Muscle of arm (tissue), 12 donors: ENCODE results near the gene CCDC77. TPM values are rescaled to one million over a fixed set of nuclear protein-coding genes. Genes with fewer than 3 reads are reported as not detected.

ENCODE experiments used
- DNase-seq: peaks from one replicate; pipeline ENCODE4 v3.0.0-alpha.2; 2013
- polyA plus RNA-seq, 12 donors: library from polyadenylated mRNA; unstranded; fragments of 120-200 nt; gene quantifications; one replicate each; pipeline ENCODE4 v1.2.1, GENCODE V29; 2013; ENCODE audit not compliant: insufficient read length in 12 of 12

CCDC77 gene
- polyA plus RNA-seq, 12 donors, result 6.5 to 24.8 (median 9.9) TPM; not detected in 1

GRCh38 chr12:479161-479560 is 77.7 kb downstream of the CCDC77 start:
- DNase-seq, result no peak

GRCh38 chr12:480831-481816 is 79.7 kb downstream of the CCDC77 start:
- DNase-seq, result peak; percentile 52

GRCh38 chr12:482061-482460 is 80.6 kb downstream of the CCDC77 start:
- no peak for DNase-seq

GRCh38 chr12:484096-484495 is 82.7 kb downstream of the CCDC77 start:
- no peak for DNase-seq

- no peak for DNase-seq
These were observed 88.8 kb downstream of the CCDC77 start for GRCh38 chr12:490260-490659.

Other genes starting within 250 kb of the CCDC77 start
- gene SLC6A12, start 187.5 kb upstream of the CCDC77 start, polyA plus RNA-seq, result 1 to 10 TPM in 1 of 12 donors, under 1 TPM in 9, not detected in 2; 0.27 to 1.1 (median 0.61) TPM
- 1 to 10 TPM in 9 of 12 donors, under 1 TPM in 1, not detected in 2; 0.98 to 5.1 (median 2.2) TPM for gene SLC6A13, start 138.8 kb upstream of the CCDC77 start, polyA plus RNA-seq
- gene KDM5A, start 12.3 kb upstream of the CCDC77 start, polyA plus RNA-seq, result 10 to 100 TPM in 11 of 12 donors, not detected in 1; 22.1 to 32.1 (median 24.9) TPM
- gene B4GALNT3, start 58.3 kb downstream of the CCDC77 start, polyA plus RNA-seq, result 10 to 100 TPM in 8 of 12 donors, 1 to 10 TPM in 3, not detected in 1; 7.2 to 16.6 (median 11.5) TPM